H1 (cell line): Measurements from ENCODE around the gene PPP1R2. TPM values are rescaled to one million over a fixed set of nuclear protein-coding genes. Genes with fewer than 3 reads are reported as not detected.

Source experiments
- CTCF ChIA-PET: fragments of 300-600 bp; sonication (Branson Sonifier 250); formaldehyde crosslinking; loops from one replicate; lab custom pipeline; 2021; ENCODE audit not compliant: partially characterized antibody; lab: Charles Lee
- POLR2A ChIA-PET: fragments of 300-600 bp; sonication (Branson Sonifier 250); formaldehyde crosslinking; loops from one replicate; lab custom pipeline; 2021; ENCODE audit warnings: inconsistent platforms; ENCODE audit not compliant: partially characterized antibody; lab: Charles Lee
- DNase-seq, 2 experiments: peaks; one replicate each; pipeline versions ENCODE4 v3.0.0 to v3.0.0-alpha.2; 2010 to 2022; ENCODE audit warnings: low spot score in 2 of 2, low read depth in 1 of 2, mixed read lengths in 1 of 2
- FAIRE-seq: peaks from 2 replicates; lab custom pipeline; 2011; peaks lifted over from hg19 to GRCh38; lab: Jason Lieb, UNC
- H2AFZ ChIP-seq: 2 replicates; pipeline ENCODE4 v1.8.1; 2012; ENCODE audit warnings: low read length, inconsistent platforms
- H2AK5ac ChIP-seq: 2 replicates; pipeline ENCODE4 v1.6.1; 2013; ENCODE audit warnings: low read depth, low read length
- H2BK120ac ChIP-seq: replicated peaks from 2 replicates; pipeline ENCODE3; 2013; ENCODE audit warnings: low read depth, low read length, inconsistent platforms
- H2BK12ac ChIP-seq: 2 replicates; pipeline ENCODE4 v1.6.1; 2013; ENCODE audit warnings: low read depth, low read length
- H2BK15ac ChIP-seq: 2 replicates; pipeline ENCODE4 v1.6.1; 2013; ENCODE audit warnings: low read length
- H2BK20ac ChIP-seq: 2 replicates; pipeline ENCODE4 v1.6.1; 2013; ENCODE audit warnings: low read length
- H2BK5ac ChIP-seq: 2 replicates; pipeline ENCODE4 v1.6.1; 2013; ENCODE audit warnings: low read depth, low read length
- H3K14ac ChIP-seq: 2 replicates; pipeline ENCODE4 v1.6.1; 2013; ENCODE audit warnings: inconsistent platforms; ENCODE audit not compliant: insufficient read length
- H3K18ac ChIP-seq: 2 replicates; pipeline ENCODE4 v1.6.1; 2013; ENCODE audit warnings: low read length; ENCODE audit errors: extremely low read depth
- H3K23ac ChIP-seq: 2 replicates; pipeline ENCODE4 v1.6.1; 2013; ENCODE audit warnings: inconsistent platforms; ENCODE audit not compliant: insufficient read length
- H3K23me2 ChIP-seq: 2 replicates; pipeline ENCODE4 v1.6.1; 2013; ENCODE audit warnings: low read depth, low read length
- H3K27ac ChIP-seq: 2 replicates; pipeline ENCODE4 v1.6.1; 2011; ENCODE audit warnings: low read depth, low read length, inconsistent platforms
- H3K27me3 ChIP-seq, 4 experiments: replicated peaks in 1 of 4; 1 replicate in 1 of 4; 2 replicates in 3 of 4; pipeline versions ENCODE4 v1.6.1 to v1.8.1; 2011 to 2013; ENCODE audit warnings: low read length in 3 of 4, mild to moderate bottlenecking in 3 of 4, inconsistent platforms in 2 of 4, mixed read lengths in 2 of 4, moderate library complexity in 1 of 4; ENCODE audit not compliant: control insufficient read depth in 3 of 4, insufficient read depth in 3 of 4; ENCODE audit errors: extremely low read depth in 1 of 4
- H3K36me3 ChIP-seq, 4 experiments: 2 replicates each; pipeline versions ENCODE4 v1.6.1 to v1.8.1; 2011 to 2013; ENCODE audit warnings: mild to moderate bottlenecking in 4 of 4, low read length in 3 of 4, moderate library complexity in 2 of 4, control low read depth in 1 of 4, inconsistent platforms in 1 of 4; ENCODE audit not compliant: insufficient read depth in 4 of 4, control insufficient read depth in 2 of 4
- H3K4ac ChIP-seq: replicated peaks from 2 replicates; pipeline ENCODE3; 2013; ENCODE audit warnings: low read length, low read depth, mixed read lengths, inconsistent platforms; ENCODE audit not compliant: insufficient read length
- H3K4me1 ChIP-seq, 4 experiments: replicated peaks in 1 of 4; 1 replicate in 1 of 4; 2 replicates in 3 of 4; pipeline versions ENCODE4 v1.6.1 to v1.8.1; 2011 to 2013; ENCODE audit warnings: low read length in 3 of 4, inconsistent platforms in 2 of 4, mixed read lengths in 1 of 4; ENCODE audit not compliant: insufficient read depth in 4 of 4, control insufficient read depth in 3 of 4
- H3K4me2 ChIP-seq, 2 experiments: 2 replicates each; pipeline versions ENCODE4 v1.6.1 to v1.8.1; 2011 to 2013; ENCODE audit warnings: low read depth in 2 of 2, low read length in 2 of 2, control low read depth in 1 of 2, inconsistent platforms in 1 of 2, mild to moderate bottlenecking in 1 of 2; ENCODE audit not compliant: insufficient read depth in 1 of 2
- H3K4me3 ChIP-seq, 4 experiments: fragments of 200-600, 300-600 bp in 1 of 4; sonication (generic), shearing (Covaris generic), sonication (Bioruptor Twin) in 1 of 4; 2 replicates each; pipeline versions ENCODE4 v1.5.1 to v1.8.1; 2011 to 2016; ENCODE audit warnings: low read length in 4 of 4, low read depth in 3 of 4, control low read depth in 2 of 4, inconsistent platforms in 2 of 4, mild to moderate bottlenecking in 2 of 4, mixed read lengths in 1 of 4, moderate library complexity in 1 of 4; ENCODE audit not compliant: insufficient read depth in 2 of 4; ENCODE audit errors: extremely low read depth in 1 of 4
- H3K56ac ChIP-seq: replicated peaks from 2 replicates; pipeline ENCODE3; 2013; ENCODE audit warnings: low read depth, mild to moderate bottlenecking, mixed read lengths, low read length, inconsistent platforms; ENCODE audit not compliant: insufficient read length
- H3K79me1 ChIP-seq: 2 replicates; pipeline ENCODE4 v1.6.1; 2013; ENCODE audit warnings: low read depth, low read length, control low read depth
- H3K79me2 ChIP-seq, 2 experiments: 2 replicates each; pipeline versions ENCODE4 v1.6.1 to v1.8.1; 2012 to 2013; ENCODE audit warnings: low read length in 2 of 2, mild to moderate bottlenecking in 2 of 2, inconsistent platforms in 1 of 2; ENCODE audit not compliant: insufficient read depth in 2 of 2, control insufficient read depth in 1 of 2
- H3K9ac ChIP-seq, 4 experiments: replicated peaks in 1 of 4; 1 replicate in 1 of 4; 2 replicates in 3 of 4; pipeline versions ENCODE4 v1.6.1 to v1.8.1; 2011 to 2013; ENCODE audit warnings: low read depth in 3 of 4, low read length in 3 of 4, control low read depth in 2 of 4, mild to moderate bottlenecking in 2 of 4, moderate library complexity in 2 of 4, inconsistent platforms in 1 of 4; ENCODE audit errors: extremely low read depth in 1 of 4
- H3K9me3 ChIP-seq, 2 experiments: 2 replicates each; pipeline versions ENCODE4 v1.6.1 to v1.8.1; 2012 to 2013; ENCODE audit warnings: mild to moderate bottlenecking in 2 of 2, moderate library complexity in 2 of 2, control low read depth in 1 of 2, inconsistent platforms in 1 of 2, low read depth in 1 of 2, low read length in 1 of 2, mixed read lengths in 1 of 2; ENCODE audit not compliant: insufficient read depth in 2 of 2
- H4K20me1 ChIP-seq, 2 experiments: replicated peaks in 1 of 2; 2 replicates each; pipeline versions ENCODE3 to v1.8.1; 2011 to 2013; ENCODE audit warnings: inconsistent platforms in 2 of 2, low read length in 2 of 2, mild to moderate bottlenecking in 1 of 2; ENCODE audit not compliant: insufficient read depth in 2 of 2, control insufficient read depth in 1 of 2
- H4K5ac ChIP-seq: 2 replicates; pipeline ENCODE4 v1.6.1; 2013; ENCODE audit warnings: low read length, low read depth, mixed read lengths, inconsistent platforms; ENCODE audit not compliant: insufficient read length
- H4K8ac ChIP-seq: 2 replicates; pipeline ENCODE4 v1.8.0; 2013; ENCODE audit warnings: mild to moderate bottlenecking, moderate library complexity, low read length, inconsistent platforms; ENCODE audit not compliant: insufficient read depth; ENCODE audit errors: extremely low read depth
- H4K91ac ChIP-seq: replicated peaks from 2 replicates; pipeline ENCODE3; 2013; ENCODE audit warnings: low read length, mixed read lengths, inconsistent platforms; ENCODE audit not compliant: insufficient read length
- CTBP2 ChIP-seq: IDR thresholded peaks from 2 replicates; pipeline ENCODE4 v1.7.0; 2011; ENCODE audit warnings: borderline replicate concordance, mild to moderate bottlenecking, moderate library complexity, mixed read lengths, low read length; ENCODE audit not compliant: insufficient read depth, insufficient read length
- EP300 ChIP-seq, 2 experiments: IDR thresholded peaks; 1 replicate in 1 of 2; 2 replicates in 1 of 2; pipeline ENCODE4 v1.6.1; 2011 to 2012; ENCODE audit warnings: low read depth in 2 of 2, low read length in 2 of 2, mild to moderate bottlenecking in 2 of 2, borderline replicate concordance in 1 of 2, inconsistent platforms in 1 of 2, moderate library complexity in 1 of 2
- FOSL1 ChIP-seq: IDR thresholded peaks from 2 replicates; pipeline ENCODE4 v1.6.1; 2011; ENCODE audit warnings: mild to moderate bottlenecking, low read depth, low read length, moderate library complexity; ENCODE audit not compliant: insufficient read depth
- KDM1A ChIP-seq: fragments of 200-600, 300-600 bp; sonication (generic); IDR thresholded peaks from 2 replicates; pipeline ENCODE4 v1.7.1; 2016; ENCODE audit warnings: mild to moderate bottlenecking, low read length, borderline replicate concordance
- KDM5A ChIP-seq: fragments of 200-600 bp; IDR thresholded peaks from 2 replicates; pipeline ENCODE4 v1.7.1; 2012; ENCODE audit warnings: mild to moderate bottlenecking, low read length, inconsistent platforms, mixed read lengths
- POLR2AphosphoS5 ChIP-seq: IDR thresholded peaks from 2 replicates; pipeline ENCODE4 v1.6.1; 2011; ENCODE audit warnings: low read depth, low read length
- SUZ12 ChIP-seq: fragments of 200-600 bp; sonication (generic); IDR thresholded peaks from 2 replicates; pipeline ENCODE4 v1.6.1; 2012; ENCODE audit warnings: mild to moderate bottlenecking, inconsistent platforms, low read length, moderate library complexity, mixed read lengths
- TAF7 ChIP-seq: optimal IDR thresholded peaks from 2 replicates; pipeline ENCODE3; 2011; ENCODE audit warnings: low read depth, mild to moderate bottlenecking, inconsistent platforms, low read length, moderate library complexity, borderline replicate concordance
- WGBS, 2 experiments: shearing (Covaris generic) in 1 of 2; methylation state at CpG; one replicate each; pipeline versions ENCODE4 v1.1.6 to v1.1.7; 2013 to 2015; ENCODE audit warnings: low lambda C conversion rate in 2 of 2, mixed read lengths in 2 of 2, inconsistent platforms in 1 of 2, low coverage in 1 of 2, missing lambda C conversion rate in 1 of 2; ENCODE audit not compliant: insufficient replicate concordance in 2 of 2, insufficient coverage in 1 of 2, insufficient read length in 1 of 2; ENCODE audit errors: extremely low coverage in 1 of 2, missing lambda C conversion rate in 1 of 2; 5-methylcytosine and 5-hydroxymethylcytosine counted together
- polyA plus RNA-seq, 7 experiments: library from polyadenylated mRNA; depleted of rRNA in 3 of 7; stranded (reverse) in 5 of 7; unstranded in 2 of 7; fragments of >200 nt in 5 of 7; fragments of 200-250 nt in 2 of 7; gene quantifications; 1 replicate in 5 of 7; 2 replicates in 1 of 7; 4 replicates in 1 of 7; pipeline versions ENCODE4 v1.2.1 to v1.2.3, GENCODE V29; 2011 to 2013; ENCODE audit warnings: missing spikeins in 2 of 7, mixed read lengths in 2 of 7
- total RNA-seq: library from RNA; stranded (reverse); fragmentation: NEBNext Ultra II Directional; extraction: Animal tissue kit (Norgen Biotek cat#: 25700); gene quantifications from 2 replicates; pipeline ENCODE4 v1.2.1, GENCODE V29; 2021
- TF ChIP-seq, protein P1 (sequence below): IDR thresholded peaks from 2 replicates; pipeline ENCODE4 v1.6.1; 2011; ENCODE audit warnings: low read depth, mild to moderate bottlenecking, low read length; ENCODE audit not compliant: insufficient read depth

Gene PPP1R2
- total and polyA plus RNA-seq, 2 of the 8 experiments (the other 6 are each of a cell fraction or from before 2014, with no cell fraction given): 14.0 to 26.5 TPM

- CTCF ChIA-PET: interaction anchor here (1.1 to 3.6 kb wide), 2 partner anchors 10 to 274 kb away, joined by 5 to 14 read pairs; partner anchors contain the start of gene XXYLT1
- H3K27ac ChIP-seq: no peak overlapping the region
- no peak overlapping the region for H2BK120ac ChIP-seq
- POLR2A ChIA-PET: interaction anchor here (1.0 kb wide), 1 partner anchor 283 kb away, joined by 4 read pairs; no protein-coding TSS in a partner anchor
- H3K4me2 ChIP-seq: no peak overlapping the region; a peak in 1 of 4 replicates
- H3K4ac ChIP-seq: no peak overlapping the region
- no peak overlapping the region for H3K9ac ChIP-seq
- peaks cover 1 to 16% (median 13%) of the 10 kb centered on the region in 4 experiments; a peak in 6 of 7 replicates for H3K27me3 ChIP-seq
- H3K36me3 ChIP-seq: no peaks in the 10 kb centered on the region
- no peak overlapping the region for H4K5ac ChIP-seq
- peak overlapping the region; percentile 25; the same call in 1 of the 2 replicates for H2BK5ac ChIP-seq
- H3K79me2 ChIP-seq: peaks cover 0 to 24% of the 10 kb centered on the region in 2 experiments; a peak in 2 of 4 replicates
- peaks cover 2 to 14% (median 4%) of the 10 kb centered on the region in 4 experiments; a peak in 5 of 7 replicates for H3K4me1 ChIP-seq
- peaks cover 2% of the 10 kb centered on the region; the same call in 1 of the 2 replicates for H3K79me1 ChIP-seq
- WGBS, 2 experiments: 95% methylated on average over 3 of the region's 3 CpGs; no CpG with 5 or more reads in 1 of the 2 experiments
- no peak overlapping the region; the same call in 1 of the 2 replicates for H2AK5ac ChIP-seq
- no peaks in the 10 kb centered on the region for H3K9me3 ChIP-seq
- no peak overlapping the region for H3K18ac ChIP-seq
- no peak overlapping the region for H3K56ac ChIP-seq
- no peak overlapping the region for H4K8ac ChIP-seq
- H2BK20ac ChIP-seq: no peak overlapping the region
- H3K14ac ChIP-seq: no peak overlapping the region
- no peak overlapping the region for H3K23ac ChIP-seq
- no peak overlapping the region for H3K4me3 ChIP-seq
- H4K20me1 ChIP-seq: no peaks in the 10 kb centered on the region
- peaks cover 3% of the 10 kb centered on the region for H3K23me2 ChIP-seq
- no peak for DNase-seq
- FAIRE-seq: no peak
- H2BK15ac ChIP-seq: no peak overlapping the region
- no peak overlapping the region for H2AFZ ChIP-seq
- no peak overlapping the region for H4K91ac ChIP-seq
- peak overlapping the region; percentile 56; the same call in 1 of the 2 replicates for H2BK12ac ChIP-seq
- TF ChIP-seq, protein P1, sequence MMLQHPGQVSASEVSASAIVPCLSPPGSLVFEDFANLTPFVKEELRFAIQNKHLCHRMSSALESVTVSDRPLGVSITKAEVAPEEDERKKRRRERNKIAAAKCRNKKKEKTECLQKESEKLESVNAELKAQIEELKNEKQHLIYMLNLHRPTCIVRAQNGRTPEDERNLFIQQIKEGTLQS: no peak
- TF ChIP-seq TAF7: no peak
- TF ChIP-seq POLR2AphosphoS5: no peak
- no peak for TF ChIP-seq EP300 (IDR thresholded peaks at IDR 0.05; ENCODE audit: borderline replicate concordance in 1 of 2, low read depth in 2 of 2, low read length in 2 of 2)
- TF ChIP-seq SUZ12: no peak
- TF ChIP-seq KDM1A: no peak
- no peak for TF ChIP-seq FOSL1
- no peak for TF ChIP-seq KDM5A
- TF ChIP-seq CTBP2: no peak
These were observed 1.5 kb upstream of the PPP1R2 start for GRCh38 chr3:195544634-195545033.
